ENCODE measurements around the gene CSAD.

Gene CSAD

DNA sequence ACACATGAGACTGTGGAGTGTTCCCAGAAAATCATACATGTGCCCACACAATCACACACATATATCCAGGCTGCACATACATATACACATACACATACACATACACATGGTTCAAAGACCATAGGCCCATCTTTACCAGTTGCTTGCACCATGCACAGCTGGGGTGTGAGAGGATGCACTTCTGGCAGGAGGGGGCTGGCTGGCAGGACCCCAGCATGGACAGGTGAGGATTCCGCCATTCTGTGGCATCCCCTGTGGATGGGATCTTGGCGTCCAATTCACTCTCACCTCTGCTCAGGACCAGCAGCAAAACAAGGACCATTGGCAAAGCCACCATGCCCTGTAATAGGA is 19.4 kb upstream of the CSAD start:
- CTCF ChIA-PET = interaction anchor here (0.8 to 5.7 kb wide), 5 partner anchors 12 to 134 kb away, joined by 3 to 51 read pairs (median 16); no protein-coding TSS in a partner anchor
- Mint-ChIP-seq H3K36me3 (peaks cover 71% of the 10 kb centered on the region), H3K27ac (peak overlapping the region; percentile 89), H3K4me1 (peaks cover 88% of the 10 kb centered on the region), H3K4me3 (peak overlapping the region; percentile 48), H3K9me3 (no peaks in the 10 kb centered on the region), H3K27me3 (no peaks in the 10 kb centered on the region)
- DNase-seq = no peak

DNA sequence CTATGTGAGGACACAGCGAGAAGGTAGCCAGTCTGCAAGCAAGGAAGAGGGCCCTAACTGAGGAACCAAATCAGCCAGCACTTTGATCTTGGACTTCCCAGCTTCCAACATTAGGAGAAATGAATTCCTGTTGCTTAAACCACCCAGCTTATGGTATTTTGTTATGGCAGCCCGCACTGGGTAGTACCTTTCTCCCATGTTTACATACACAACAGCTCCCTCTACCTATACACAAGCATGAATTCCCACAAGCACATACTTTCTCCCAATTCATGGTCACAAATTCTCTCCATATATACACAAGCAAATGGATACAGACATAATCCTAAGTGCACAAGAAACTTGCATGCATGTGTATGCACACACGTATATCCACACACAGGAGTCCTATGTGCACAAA is 19.0 kb upstream of the CSAD start:
- peaks cover 86% of the 10 kb centered on the region for H3K4me1 Mint-ChIP-seq
- peak overlapping the region; percentile 17 for H3K4me3 Mint-ChIP-seq
- H3K9me3 Mint-ChIP-seq = no peaks in the 10 kb centered on the region
- H3K27me3 Mint-ChIP-seq = no peaks in the 10 kb centered on the region
- H3K27ac Mint-ChIP-seq = peak overlapping the region; percentile 89
- CTCF ChIA-PET = interaction anchor here (0.7 to 5.7 kb wide), 8 partner anchors 8 to 134 kb away, joined by 3 to 51 read pairs (median 9); no protein-coding TSS in a partner anchor
- H3K36me3 Mint-ChIP-seq = peaks cover 74% of the 10 kb centered on the region
- DNase-seq = no peak

DNA sequence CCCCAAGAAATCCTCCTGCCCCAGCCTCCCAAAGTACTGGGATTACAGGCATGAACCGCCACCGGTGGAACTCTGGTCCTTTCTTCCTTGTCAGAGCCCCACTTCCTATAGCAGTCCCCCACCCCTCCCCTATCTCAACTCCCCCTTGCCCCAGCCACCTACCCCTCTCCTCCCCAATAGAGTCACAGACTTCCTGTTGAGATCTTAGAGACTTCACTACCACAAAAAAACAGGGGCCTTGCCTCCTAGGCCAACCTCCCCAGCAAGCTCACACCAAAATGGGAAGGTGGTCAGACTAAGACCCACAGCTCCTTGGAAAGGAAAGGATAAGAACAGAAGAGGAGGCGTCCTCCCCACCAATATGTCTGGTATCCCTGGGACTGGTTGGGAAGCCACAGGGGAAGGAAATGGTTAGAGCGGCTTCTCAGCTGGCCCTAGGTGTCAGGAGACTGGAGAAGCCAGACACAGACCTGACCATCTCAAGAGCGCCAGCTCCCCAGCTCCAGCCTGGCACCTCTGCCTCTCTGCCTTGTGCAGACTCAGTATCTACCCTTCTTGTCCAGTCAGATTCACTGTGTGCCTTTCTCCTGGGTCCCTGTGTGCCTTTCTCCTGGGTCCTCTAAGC is 17.9 kb upstream of the CSAD start:
- CTCF ChIA-PET = interaction anchor here (0.6 to 5.7 kb wide), 18 partner anchors 8 to 133 kb away, joined by 3 to 51 read pairs (median 4); partner anchors contain the start of genes CSAD, ITGB7 and ZNF740
- Mint-ChIP-seq H3K27ac (peak overlapping the region; percentile 94), H3K9me3 (no peaks in the 10 kb centered on the region), H3K4me1 (peaks cover 79% of the 10 kb centered on the region), H3K36me3 (peaks cover 77% of the 10 kb centered on the region), H3K27me3 (no peaks in the 10 kb centered on the region), H3K4me3 (peak overlapping the region; percentile 66)
- peak; percentile 35 for DNase-seq

DNA sequence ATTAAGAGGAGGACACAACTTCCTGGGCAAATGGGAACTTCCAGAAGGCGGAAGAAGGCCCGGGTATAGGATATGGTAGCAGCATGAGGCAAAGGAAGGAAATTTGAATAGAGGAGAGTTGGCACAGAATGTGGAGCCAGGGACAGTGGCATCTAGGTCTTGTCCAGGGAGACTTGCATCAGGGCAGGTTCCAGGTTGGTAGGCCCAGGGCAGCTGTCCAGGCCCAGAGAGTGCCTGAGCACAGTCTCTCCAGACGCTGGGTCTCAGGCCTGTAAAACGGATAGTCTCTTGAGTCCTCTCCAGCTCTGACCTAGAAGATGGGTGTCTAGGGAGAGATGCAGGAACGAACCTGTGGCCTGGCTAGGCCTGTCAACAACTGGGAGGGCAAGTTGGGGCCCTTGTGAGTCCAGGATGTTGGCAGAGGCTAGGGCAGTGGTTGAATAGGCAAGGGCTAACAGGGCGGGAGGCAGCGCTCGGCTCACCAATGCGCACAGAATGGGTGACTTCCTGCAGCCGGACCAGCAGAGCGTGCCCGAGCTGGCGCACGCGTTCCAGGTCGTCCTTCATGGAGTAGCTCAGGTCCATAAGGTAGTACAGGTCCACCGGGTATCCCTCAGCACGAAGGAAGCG is 16.4 kb upstream of the CSAD start:
- Mint-ChIP-seq H3K36me3 (peaks cover 82% of the 10 kb centered on the region), H3K27me3 (no peaks in the 10 kb centered on the region), H3K4me3 (no peak overlapping the region), H3K9me3 (no peaks in the 10 kb centered on the region), H3K27ac (peak overlapping the region; percentile 73), H3K4me1 (peaks cover 67% of the 10 kb centered on the region)
- DNase-seq = no peak
- CTCF ChIA-PET = interaction anchor here (1.0 to 5.7 kb wide), 12 partner anchors 11 to 131 kb away, joined by 3 to 51 read pairs (median 7); partner anchors contain the start of genes CSAD and ZNF740

DNA sequence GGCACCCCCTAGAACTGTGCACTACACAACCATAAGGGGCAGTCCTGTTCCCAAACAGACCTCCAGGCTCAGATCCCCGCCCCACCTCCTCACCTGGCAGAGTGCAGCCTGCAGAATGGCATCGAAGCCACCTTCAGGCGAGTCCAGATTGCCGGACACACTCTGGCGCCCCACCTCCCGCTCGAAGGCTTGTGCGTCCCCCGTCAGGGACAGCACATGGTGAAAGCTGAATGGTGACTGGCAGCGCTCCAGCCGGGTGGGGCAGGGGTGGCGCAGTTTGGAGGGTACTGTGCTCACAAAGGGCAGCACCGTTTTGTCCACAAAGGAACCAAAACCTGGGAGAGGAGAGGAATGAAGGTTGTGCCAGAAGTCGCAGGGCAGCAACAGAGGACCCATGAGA is 15.8 kb upstream of the CSAD start:
- Mint-ChIP-seq H3K36me3 (peaks cover 87% of the 10 kb centered on the region), H3K27me3 (no peaks in the 10 kb centered on the region), H3K9me3 (no peaks in the 10 kb centered on the region), H3K4me3 (no peak overlapping the region), H3K27ac (peak overlapping the region; percentile 37), H3K4me1 (peaks cover 63% of the 10 kb centered on the region)
- no peak for DNase-seq
- CTCF ChIA-PET = interaction anchor here (1.7 to 3.3 kb wide), 4 partner anchors 11 to 58 kb away, joined by 4 to 15 read pairs (median 8); partner anchors contain the start of genes CSAD and ZNF740

DNA sequence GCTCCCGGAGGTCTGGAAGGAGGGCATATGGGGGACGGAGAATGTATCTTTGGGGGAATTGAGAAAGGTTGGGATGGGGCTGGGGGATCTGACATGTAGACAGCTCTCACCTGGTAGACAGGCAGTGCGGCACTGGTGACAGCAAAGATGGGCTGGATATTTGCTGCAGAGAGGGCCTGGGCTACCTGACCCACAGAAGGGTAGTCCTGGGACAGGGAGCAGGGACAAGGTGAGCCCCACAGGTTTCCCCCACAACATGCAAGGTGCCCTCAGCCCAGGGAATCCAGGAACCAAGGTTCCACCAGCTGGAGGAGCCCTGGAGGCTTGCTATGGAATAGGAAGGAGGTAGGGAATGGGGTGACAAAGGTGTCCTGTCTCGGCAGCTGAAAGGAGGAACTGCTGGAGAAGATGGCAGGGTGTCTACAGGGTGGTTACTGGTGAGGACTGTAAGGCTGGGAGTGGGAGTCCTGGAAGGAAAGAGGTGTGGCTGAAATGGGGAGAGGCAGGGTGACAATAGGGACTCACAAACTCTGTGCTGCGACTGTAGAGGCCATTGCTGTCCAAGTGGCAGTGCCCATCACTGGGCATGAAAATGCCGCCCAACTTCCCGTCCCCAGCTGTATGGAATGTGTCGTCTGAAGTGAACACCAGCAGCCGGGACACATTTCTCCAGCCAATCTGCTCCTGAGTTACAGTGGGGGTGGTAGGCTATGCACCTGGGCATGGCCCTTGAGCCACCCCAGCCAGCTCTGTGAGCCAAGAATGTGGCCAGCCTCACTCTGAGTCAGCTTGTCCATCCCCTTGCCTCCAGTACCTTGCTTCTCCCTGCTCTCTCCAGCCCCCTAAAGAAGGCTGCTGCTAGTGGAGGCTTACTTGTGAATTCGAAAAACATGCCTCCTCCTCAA is 15.0 kb upstream of the CSAD start:
- Mint-ChIP-seq H3K4me1 (peaks cover 62% of the 10 kb centered on the region), H3K27me3 (no peaks in the 10 kb centered on the region), H3K36me3 (peaks cover 88% of the 10 kb centered on the region), H3K27ac (peak overlapping the region; percentile 68), H3K9me3 (no peaks in the 10 kb centered on the region), H3K4me3 (no peak overlapping the region)
- no peak for DNase-seq
- CTCF ChIA-PET = interaction anchor here (0.6 to 2.4 kb wide), 6 partner anchors 9 to 130 kb away, joined by 3 to 9 read pairs (median 3); no protein-coding TSS in a partner anchor

DNA sequence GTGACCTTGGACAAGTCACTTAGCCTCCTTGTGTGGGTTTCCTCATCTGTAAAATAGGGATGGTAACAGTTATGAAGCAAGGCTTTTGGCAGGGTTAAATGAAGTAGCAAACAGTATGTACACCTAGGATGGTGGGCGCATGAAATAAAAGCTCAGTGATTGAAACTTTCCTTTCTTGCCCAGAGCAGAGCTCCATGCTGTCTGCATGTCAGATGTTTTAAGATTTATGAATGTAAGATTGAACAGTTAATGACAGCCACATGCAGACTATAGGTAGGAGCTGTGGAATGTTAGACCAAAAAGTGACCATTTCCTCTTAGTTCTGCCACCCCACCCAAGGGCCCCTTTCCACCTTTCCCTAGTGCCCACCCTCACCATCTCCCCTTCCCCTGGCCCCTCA is 14.2 kb upstream of the CSAD start:
- no peak for DNase-seq
- Mint-ChIP-seq H3K27me3 (no peaks in the 10 kb centered on the region), H3K4me3 (no peak overlapping the region), H3K36me3 (peaks cover 83% of the 10 kb centered on the region), H3K27ac (peak overlapping the region; percentile 68), H3K9me3 (no peaks in the 10 kb centered on the region), H3K4me1 (peaks cover 60% of the 10 kb centered on the region)
- CTCF ChIA-PET = interaction anchor here (0.8 to 2.4 kb wide), 5 partner anchors 8 to 129 kb away, joined by 3 to 9 read pairs (median 3); no protein-coding TSS in a partner anchor

DNA sequence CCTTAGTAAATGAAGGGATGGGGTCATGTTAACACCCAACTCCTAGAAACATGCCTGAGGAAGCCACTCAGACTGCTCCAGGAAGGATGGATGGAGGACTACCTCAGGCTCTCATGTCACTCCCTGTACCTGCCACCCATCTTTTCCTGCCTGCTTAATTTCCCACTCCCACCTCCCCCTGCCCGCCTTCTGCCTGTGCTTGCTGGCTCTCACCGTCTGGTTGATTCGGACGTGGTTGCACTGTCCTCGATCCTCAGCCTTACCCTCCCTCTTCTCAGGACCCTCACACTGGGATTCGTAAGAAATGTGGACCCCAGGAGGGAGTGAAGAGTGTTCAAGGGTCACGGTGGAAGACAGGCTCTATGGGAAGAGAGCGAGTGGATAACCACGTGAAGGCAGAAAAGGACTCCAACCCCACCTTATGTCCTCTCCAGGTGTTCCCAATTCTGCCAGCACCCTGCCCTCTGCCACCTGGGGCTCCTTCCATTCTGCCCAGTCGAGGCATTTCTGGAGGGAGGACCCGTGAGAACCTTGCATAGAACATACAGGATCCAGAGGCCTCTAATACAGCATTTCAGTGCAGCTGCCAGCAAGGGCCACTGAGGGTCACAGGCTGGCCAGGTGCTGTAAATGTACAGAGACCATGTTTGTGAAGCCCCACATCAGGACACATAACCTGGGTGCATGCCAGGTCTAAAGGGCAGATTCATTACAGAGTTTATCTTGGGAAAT is 13.4 kb upstream of the CSAD start:
- Mint-ChIP-seq H3K4me3 (no peak overlapping the region), H3K9me3 (no peaks in the 10 kb centered on the region), H3K36me3 (peaks cover 78% of the 10 kb centered on the region), H3K4me1 (peaks cover 55% of the 10 kb centered on the region), H3K27me3 (no peaks in the 10 kb centered on the region), H3K27ac (no peak overlapping the region)
- no peak for DNase-seq
- CTCF ChIA-PET = interaction anchor here (1.2 to 2.4 kb wide), 4 partner anchors 9 to 103 kb away, joined by 3 to 9 read pairs (median 4); no protein-coding TSS in a partner anchor

DNA sequence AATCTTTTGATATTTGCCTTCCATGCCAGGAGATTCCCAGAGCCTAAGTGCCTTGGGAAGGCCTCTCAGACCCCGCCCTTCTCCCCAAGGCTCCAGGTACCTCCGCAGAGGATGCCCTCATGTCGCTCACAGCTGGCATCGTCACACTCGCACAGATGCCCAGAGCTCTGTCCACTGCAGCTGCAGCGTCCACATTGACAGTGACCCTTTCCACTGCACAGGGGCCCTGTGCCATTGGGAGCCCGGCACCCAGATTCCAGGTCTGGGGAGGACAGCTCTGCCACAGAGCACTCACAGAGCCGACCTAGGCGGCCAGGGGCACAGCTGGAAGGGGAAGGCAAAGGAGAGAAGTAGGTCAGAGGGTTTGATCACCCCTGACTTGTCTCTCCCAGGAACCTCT is 12.3 kb upstream of the CSAD start:
- peaks cover 75% of the 10 kb centered on the region for H3K36me3 Mint-ChIP-seq
- CTCF ChIA-PET = interaction anchor here (0.8 to 1.5 kb wide), 4 partner anchors 16 to 152 kb away, joined by 3 to 6 read pairs (median 3); no protein-coding TSS in a partner anchor
- peak overlapping the region; percentile 63 for H3K27ac Mint-ChIP-seq
- H3K9me3 Mint-ChIP-seq = no peaks in the 10 kb centered on the region
- H3K4me3 Mint-ChIP-seq = no peak overlapping the region
- DNase-seq = no peak
- peaks cover 44% of the 10 kb centered on the region for H3K4me1 Mint-ChIP-seq
- no peaks in the 10 kb centered on the region for H3K27me3 Mint-ChIP-seq

DNA sequence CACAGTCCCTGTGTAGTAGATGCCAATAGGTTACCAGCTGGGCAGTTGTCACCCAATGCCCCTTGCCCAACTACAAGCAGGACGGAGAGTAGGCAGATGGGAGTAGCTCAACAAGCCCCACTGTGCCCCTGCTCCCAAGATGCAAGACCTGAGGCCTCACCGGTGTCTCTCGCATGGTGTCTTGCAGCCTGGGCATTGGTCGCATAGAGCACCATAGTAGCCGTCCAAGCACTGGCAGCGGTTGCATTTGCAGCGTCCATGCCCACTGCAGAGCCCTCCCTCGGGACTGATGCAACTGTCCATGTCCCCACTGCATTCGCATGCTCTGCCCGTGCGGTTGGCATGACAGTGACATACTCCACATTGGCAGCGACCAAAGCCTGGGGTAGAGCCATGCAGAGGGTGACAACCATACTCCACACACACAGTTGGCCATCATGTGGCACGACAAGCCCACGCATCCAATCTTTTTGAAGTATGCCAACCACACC is 11.9 kb upstream of the CSAD start:
- Mint-ChIP-seq H3K27me3 (no peaks in the 10 kb centered on the region), H3K4me3 (no peak overlapping the region), H3K4me1 (peaks cover 41% of the 10 kb centered on the region), H3K9me3 (no peaks in the 10 kb centered on the region), H3K27ac (no peak overlapping the region), H3K36me3 (peaks cover 75% of the 10 kb centered on the region)
- DNase-seq = no peak
- CTCF ChIA-PET = interaction anchor here (0.8 to 1.5 kb wide), 3 partner anchors 16 to 153 kb away, joined by 3 read pairs; no protein-coding TSS in a partner anchor

DNA sequence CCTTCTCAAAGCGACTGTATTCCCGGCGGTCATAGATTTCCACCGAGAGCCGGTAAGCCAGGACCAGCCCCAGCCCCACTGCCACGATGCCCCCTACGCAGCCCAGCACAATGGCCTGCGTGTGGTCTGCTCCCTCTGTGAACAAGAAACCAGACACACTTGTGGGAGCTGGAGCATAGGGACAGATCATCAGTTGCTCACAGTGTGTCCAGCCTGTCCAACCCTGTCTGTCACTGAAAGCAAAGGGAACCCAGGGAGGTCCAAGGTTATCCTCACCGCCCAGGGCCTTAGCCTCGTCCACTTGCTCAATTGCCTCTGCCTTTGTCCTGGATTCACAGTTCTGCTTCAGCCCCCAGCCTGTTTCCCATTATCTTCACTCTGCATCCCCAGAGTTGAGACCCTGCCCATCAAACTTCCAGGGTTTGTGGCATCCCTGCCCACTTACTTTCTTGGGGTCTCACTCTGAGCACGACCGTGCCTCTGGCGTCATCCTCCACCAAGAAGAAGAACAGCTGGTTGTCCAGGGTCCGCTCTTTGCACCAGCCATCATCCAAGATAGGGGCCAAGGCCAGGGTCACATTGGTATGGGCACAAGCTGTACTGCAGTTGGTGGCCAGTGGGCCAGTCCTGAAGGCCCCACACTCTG is 11.3 kb upstream of the CSAD start:
- H3K27ac Mint-ChIP-seq = peak overlapping the region; percentile 70

DNA sequence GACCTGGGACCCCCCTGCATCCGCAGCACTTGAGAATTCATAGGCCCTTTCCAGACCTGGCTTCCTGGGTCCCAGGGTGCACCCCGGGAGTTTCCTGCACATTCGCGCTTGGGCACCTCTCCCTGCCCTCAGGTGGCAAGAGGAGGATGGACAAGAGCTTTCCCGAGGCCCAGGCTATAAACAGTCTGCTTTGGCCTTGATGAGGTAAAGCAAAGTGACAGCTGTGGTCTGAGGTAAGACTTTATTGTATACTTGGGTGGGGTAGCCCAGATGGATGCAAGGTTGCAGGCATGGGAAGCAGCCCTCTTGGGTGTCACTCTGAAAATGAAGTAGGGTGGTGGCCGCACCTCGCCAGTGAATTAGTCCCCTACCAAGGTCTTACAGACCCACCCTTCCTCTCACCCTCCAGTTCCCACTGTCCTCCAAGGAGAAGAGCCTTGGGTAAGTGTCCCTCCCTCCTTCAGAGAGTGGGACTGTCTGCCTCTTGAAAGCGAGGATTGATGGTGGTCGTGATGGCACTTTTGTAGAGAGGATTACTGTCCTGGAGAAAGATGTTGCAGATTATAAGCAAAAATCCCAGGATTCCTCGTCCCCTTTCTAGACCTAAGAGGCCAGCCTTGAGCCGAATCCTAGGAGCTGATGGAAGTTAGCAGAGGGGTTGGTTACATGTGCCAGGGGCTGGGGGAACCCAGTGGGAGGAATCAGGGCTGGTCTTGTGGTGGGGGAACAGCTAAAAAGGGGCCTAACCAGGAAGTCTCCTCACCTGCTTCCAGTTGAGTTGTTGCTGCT is 10.6 kb upstream of the CSAD start:
- peaks cover 75% of the 10 kb centered on the region for H3K36me3 Mint-ChIP-seq

More for the DNA sequence above, 11.3 kb upstream of the CSAD start:
- DNase-seq = no peak
- Mint-ChIP-seq H3K4me3 (no peak overlapping the region), H3K36me3 (peaks cover 77% of the 10 kb centered on the region), H3K27me3 (no peaks in the 10 kb centered on the region), H3K4me1 (peaks cover 38% of the 10 kb centered on the region), H3K9me3 (no peaks in the 10 kb centered on the region)
- CTCF ChIA-PET = interaction anchor here (0.8 to 2.3 kb wide), 5 partner anchors 14 to 153 kb away, joined by 3 to 22 read pairs (median 3); partner anchors contain the start of gene ITGB7

More for the DNA sequence above, 10.6 kb upstream of the CSAD start:
- no peak for DNase-seq
- CTCF ChIA-PET = interaction anchor here (1.4 to 2.3 kb wide), 3 partner anchors 15 to 132 kb away, joined by 3 to 22 read pairs (median 6); partner anchors contain the start of gene ITGB7
- Mint-ChIP-seq H3K9me3 (no peaks in the 10 kb centered on the region), H3K4me3 (no peak overlapping the region), H3K27ac (no peak overlapping the region), H3K4me1 (peaks cover 32% of the 10 kb centered on the region), H3K27me3 (no peaks in the 10 kb centered on the region)
